ENCODE results near the gene CST9L. TPM values are rescaled to one million over a fixed set of nuclear protein-coding genes. Genes with fewer than 3 reads are reported as not detected.

The CST9L gene
- total RNA-seq, 1 experiment from 2014 or later = not detected

GRCh38 chr20:23526850-23527249, 41.4 kb downstream of the CST9L start:
- H3K4me1 ChIP-seq (ENCODE audit: control insufficient read depth in 1 of 2, insufficient read depth in 2 of 2, low read length in 2 of 2) = 0 out of 4 replicates have a peak, but pooled peaks cover 0 to 5% of the 10 kb centered on the region in 2 experiments
- no peaks in the 10 kb centered on the region for H3K79me2 ChIP-seq (ENCODE audit: insufficient read depth, low read length)
- intact Hi-C loops (cut with micrococcal nuclease) = no loop called here
- H4K20me1 ChIP-seq (ENCODE audit: insufficient read depth) = no peaks in the 10 kb centered on the region
- H3K4me2 ChIP-seq (ENCODE audit: low read length) = no peak overlapping the region
- H3K9ac ChIP-seq (ENCODE audit: low read length) = no peak overlapping the region
- no peak for DNase-seq (ENCODE audit: low read depth, low spot score)
- no peaks in the 10 kb centered on the region for H3K9me2 ChIP-seq (ENCODE audit: insufficient read depth)
- no peak overlapping the region for H3K4me3 ChIP-seq (replicated peaks in 1 of 2; ENCODE audit: low read depth in 1 of 2, low read length in 2 of 2)
- CTCF ChIA-PET = no interaction called here
- H3K27me3 ChIP-seq (ENCODE audit: insufficient read depth, low read length) = peaks cover 12% of the 10 kb centered on the region; the same call in 1 of the 2 replicates
- no TSS peak for BruUV-seq (replicated peaks)
- no peak overlapping the region for H3K27ac ChIP-seq (ENCODE audit: low read depth, low read length)
- H2AFZ ChIP-seq (ENCODE audit: low read depth, low read length, poor library complexity, severe bottlenecking) = no peak overlapping the region
- no peak for TF ChIP-seq ELF1 (IDR thresholded peaks at IDR 0.05; ENCODE audit: borderline replicate concordance, low read depth)
- TF ChIP-seq CTCF (IDR thresholded peaks at IDR 0.05 in 2 of 3, conservative IDR thresholded peaks at IDR 0.05 in 1 of 3; ENCODE audit: borderline replicate concordance in 1 of 3, insufficient read depth in 1 of 3, low read depth in 2 of 3, low read length in 2 of 3) = 0 out of 6 replicates have a peak, but pooled peaks of 1 of the 3 experiments have one; percentile 11
- TF ChIP-seq CBX3 (IDR thresholded peaks at IDR 0.05; ENCODE audit: low read depth) = no peak
- RAD21 ChIA-PET (ENCODE audit: low non-redundant PET in 1 of 2, low total read pairs in 2 of 2, uncharacterized antibody in 2 of 2, unreplicated experiment in 2 of 2) = no interaction called here
- POLR2A ChIA-PET = no interaction called here
- no peak for ATAC-seq
- no peaks in the 10 kb centered on the region; a peak in 1 of 4 replicates for H3K9me3 ChIP-seq (ENCODE audit: control insufficient read depth in 1 of 2, insufficient read depth in 1 of 2, low read depth in 1 of 2, low read length in 2 of 2)
- no peaks in the 10 kb centered on the region for H3K36me3 ChIP-seq (ENCODE audit: control insufficient read depth in 1 of 2, insufficient read depth in 2 of 2, low read length in 2 of 2)

DNA sequence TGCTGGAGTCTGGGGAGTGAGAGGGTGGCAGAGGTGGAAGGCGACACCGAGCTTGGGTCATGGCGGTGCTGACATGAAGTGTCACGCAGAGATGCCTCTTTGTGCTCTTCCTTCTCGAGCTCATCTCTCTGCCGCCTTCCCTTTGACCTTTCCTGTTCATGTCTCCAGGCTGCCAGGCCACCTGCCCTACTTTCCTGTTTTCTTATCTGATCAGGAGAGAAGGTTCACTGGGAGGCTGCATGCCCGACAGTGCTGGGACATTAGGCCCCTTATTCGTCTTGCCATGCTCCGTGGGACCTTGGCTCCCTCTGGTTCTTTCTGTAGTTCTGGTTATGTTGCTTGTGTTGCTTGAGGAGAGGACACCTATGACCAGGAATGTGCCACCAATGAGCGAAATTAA, 44.1 kb downstream of the CST9L start:
- Histone ChIP-seq H3K4me1 (ENCODE audit: control insufficient read depth in 1 of 2, insufficient read depth in 2 of 2, low read length in 2 of 2) (0 out of 4 replicates have a peak, but pooled peaks cover 0 to 3% of the 10 kb centered on the region in 2 experiments), H3K4me3 (replicated peaks in 1 of 2; ENCODE audit: low read depth in 1 of 2, low read length in 2 of 2) (no peak overlapping the region), H3K9me3 (ENCODE audit: control insufficient read depth in 1 of 2, insufficient read depth in 1 of 2, low read depth in 1 of 2, low read length in 2 of 2) (no peaks in the 10 kb centered on the region; a peak in 1 of 4 replicates), H4K20me1 (ENCODE audit: insufficient read depth) (no peaks in the 10 kb centered on the region), H2AFZ (ENCODE audit: low read depth, low read length, poor library complexity, severe bottlenecking) (no peak overlapping the region), H3K4me2 (ENCODE audit: low read length) (no peak overlapping the region), H3K9me2 (ENCODE audit: insufficient read depth) (no peaks in the 10 kb centered on the region), H3K36me3 (ENCODE audit: control insufficient read depth in 1 of 2, insufficient read depth in 2 of 2, low read length in 2 of 2) (no peaks in the 10 kb centered on the region), H3K27ac (ENCODE audit: low read depth, low read length) (no peak overlapping the region), H3K79me2 (ENCODE audit: insufficient read depth, low read length) (no peaks in the 10 kb centered on the region), H3K27me3 (ENCODE audit: insufficient read depth, low read length) (peaks cover 7% of the 10 kb centered on the region; the same call in 1 of the 2 replicates), H3K9ac (ENCODE audit: low read length) (no peak overlapping the region)
- BruUV-seq (replicated peaks) = no TSS peak
- DNase-seq (ENCODE audit: low read depth, low spot score) (no peak), ATAC-seq (no peak)
- ChIA-PET CTCF (no interaction called here), RAD21 (ENCODE audit: low non-redundant PET in 1 of 2, low total read pairs in 2 of 2, uncharacterized antibody in 2 of 2, unreplicated experiment in 2 of 2) (no interaction called here), POLR2A (no interaction called here)
- intact Hi-C loops (cut with micrococcal nuclease) = no loop called here
- TF ChIP-seq ZBTB33 (IDR thresholded peaks at IDR 0.05; ENCODE audit: extremely low read depth, insufficient replicate concordance, low read length) = no peak
- no peak for TF ChIP-seq SRF (IDR thresholded peaks at IDR 0.05; ENCODE audit: low read depth)
- TF ChIP-seq TCF7L2 (IDR thresholded peaks at IDR 0.05; ENCODE audit: borderline replicate concordance, extremely low read depth, insufficient read depth, insufficient read length) = no peak
- no peak for TF ChIP-seq JUND (IDR thresholded peaks at IDR 0.05)
- TF ChIP-seq POLR2AphosphoS5 (IDR thresholded peaks at IDR 0.05; ENCODE audit: low read depth, low read length) = no peak
- no peak for TF ChIP-seq ELF1 (IDR thresholded peaks at IDR 0.05; ENCODE audit: borderline replicate concordance, low read depth)
- TF ChIP-seq EZH2phosphoT487 (IDR thresholded peaks at IDR 0.05; ENCODE audit: borderline replicate concordance) = no peak
- TF ChIP-seq FOSL1 (IDR thresholded peaks at IDR 0.05; ENCODE audit: low read depth) = no peak
- TF ChIP-seq CBX3 (IDR thresholded peaks at IDR 0.05; ENCODE audit: low read depth) = no peak
- no peak for TF ChIP-seq SP1 (IDR thresholded peaks at IDR 0.05; ENCODE audit: low read depth)
- no peak for TF ChIP-seq EGR1 (IDR thresholded peaks at IDR 0.05; ENCODE audit: low read depth)
- TF ChIP-seq ZNF274 (IDR thresholded peaks at IDR 0.05; ENCODE audit: low read depth, low read length) = no peak
- no peak for TF ChIP-seq CEBPB (IDR thresholded peaks at IDR 0.05; ENCODE audit: low read depth)
- TF ChIP-seq RAD21 (IDR thresholded peaks at IDR 0.05; ENCODE audit: low read depth) = no peak
- TF ChIP-seq ZFX (IDR thresholded peaks at IDR 0.05) = no peak
- no peak for TF ChIP-seq SIN3A (IDR thresholded peaks at IDR 0.05; ENCODE audit: low read depth)
- TF ChIP-seq, protein P1, sequence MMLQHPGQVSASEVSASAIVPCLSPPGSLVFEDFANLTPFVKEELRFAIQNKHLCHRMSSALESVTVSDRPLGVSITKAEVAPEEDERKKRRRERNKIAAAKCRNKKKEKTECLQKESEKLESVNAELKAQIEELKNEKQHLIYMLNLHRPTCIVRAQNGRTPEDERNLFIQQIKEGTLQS (IDR thresholded peaks at IDR 0.05) = no peak
